Thoracic aorta (tissue), 2 donors: ENCODE data around the gene NPHP4. TPM values are rescaled to one million over a fixed set of nuclear protein-coding genes. Genes with fewer than 3 reads are reported as not detected.

Source experiments
- ATAC-seq: fragments of 150-250 bp; one replicate; pipeline ENCODE4 v1.8.0; 2017; ENCODE audit warnings: low read depth; ENCODE audit not compliant: insufficient number of reproducible peaks, low FRiP score
- DNase-seq: peaks from one replicate; pipeline ENCODE4 v3.0.0-alpha.2; 2020; ENCODE audit warnings: low spot score
- H3K27ac ChIP-seq, 2 donors: fragments of 200-600 bp; sonication (generic); 1 replicate in 1 of 2; 2 replicates in 1 of 2; pipeline ENCODE4 v1.5.1; 2016; ENCODE audit warnings: mild to moderate bottlenecking in 2 of 2, moderate library complexity in 2 of 2
- H3K27me3 ChIP-seq: fragments of 200-600 bp; sonication (generic); replicated peaks from 2 replicates; pipeline ENCODE4 v1.6.0; 2016; ENCODE audit warnings: mild to moderate bottlenecking; ENCODE audit not compliant: insufficient read depth
- H3K36me3 ChIP-seq: fragments of 200-600 bp; sonication (generic); one replicate; pipeline ENCODE4 v1.5.1; 2016
- H3K4me1 ChIP-seq, 2 donors: fragments of 200-600 bp; sonication (generic); 1 replicate in 1 of 2; 2 replicates in 1 of 2; pipeline versions ENCODE4 v1.5.1 to v1.6.0; 2016; ENCODE audit warnings: low read depth in 2 of 2, mild to moderate bottlenecking in 1 of 2; ENCODE audit not compliant: control insufficient read depth in 1 of 2
- H3K4me3 ChIP-seq: fragments of 200-600 bp; sonication (generic); 2 replicates; pipeline ENCODE4 v1.5.1; 2016; ENCODE audit warnings: mild to moderate bottlenecking
- H3K9me3 ChIP-seq: fragments of 200-600 bp; sonication (generic); 2 replicates; pipeline ENCODE4 v1.5.1; 2016
- total RNA-seq, 2 donors: library from RNA; depleted of rRNA; stranded (reverse); fragments of >200 nt; gene quantifications; one replicate each; pipeline versions ENCODE4 v1.1.0 to v1.2.3, GENCODE V29; 2016
- TF ChIP-seq, protein P1 (sequence below): fragments of 200-600 bp; sonication (generic); IDR thresholded peaks from one replicate; pipeline ENCODE4 v1.5.1; 2019; ENCODE audit warnings: antibody characterized with exemption

The NPHP4 gene
- total RNA-seq, 2 donors from 2014 or later = 11.4 to 15.1 TPM

DNA sequence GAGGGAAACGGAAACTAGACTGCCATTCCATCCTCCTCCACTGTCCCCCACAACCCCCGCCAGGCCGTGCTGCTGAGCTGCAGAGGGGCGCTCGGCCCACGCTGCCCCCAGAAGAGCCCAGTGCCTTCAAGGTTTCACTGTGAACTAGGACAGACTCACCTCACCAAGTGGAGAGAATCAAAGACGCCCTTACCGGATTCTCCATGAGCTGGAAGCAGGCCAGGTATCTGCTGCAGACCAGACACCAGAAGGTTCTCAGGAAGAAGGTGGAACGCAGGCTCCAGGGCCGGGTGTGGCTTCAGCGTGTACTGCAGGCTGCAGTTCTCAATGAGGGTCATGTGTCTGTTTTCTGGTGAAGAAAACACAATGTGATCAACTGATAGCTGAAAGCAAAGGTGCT lies 30.6 kb downstream of the NPHP4 start:
- Histone ChIP-seq H3K9me3 (no peaks in the 10 kb centered on the region), H3K27ac (no peak overlapping the region), H3K4me3 (no peak overlapping the region), H3K27me3 (no peaks in the 10 kb centered on the region), H3K36me3 (peaks cover 2% of the 10 kb centered on the region), H3K4me1 (no peaks in the 10 kb centered on the region)
- DNase-seq (no peak), ATAC-seq (no peak)
- TF ChIP-seq, protein P1, sequence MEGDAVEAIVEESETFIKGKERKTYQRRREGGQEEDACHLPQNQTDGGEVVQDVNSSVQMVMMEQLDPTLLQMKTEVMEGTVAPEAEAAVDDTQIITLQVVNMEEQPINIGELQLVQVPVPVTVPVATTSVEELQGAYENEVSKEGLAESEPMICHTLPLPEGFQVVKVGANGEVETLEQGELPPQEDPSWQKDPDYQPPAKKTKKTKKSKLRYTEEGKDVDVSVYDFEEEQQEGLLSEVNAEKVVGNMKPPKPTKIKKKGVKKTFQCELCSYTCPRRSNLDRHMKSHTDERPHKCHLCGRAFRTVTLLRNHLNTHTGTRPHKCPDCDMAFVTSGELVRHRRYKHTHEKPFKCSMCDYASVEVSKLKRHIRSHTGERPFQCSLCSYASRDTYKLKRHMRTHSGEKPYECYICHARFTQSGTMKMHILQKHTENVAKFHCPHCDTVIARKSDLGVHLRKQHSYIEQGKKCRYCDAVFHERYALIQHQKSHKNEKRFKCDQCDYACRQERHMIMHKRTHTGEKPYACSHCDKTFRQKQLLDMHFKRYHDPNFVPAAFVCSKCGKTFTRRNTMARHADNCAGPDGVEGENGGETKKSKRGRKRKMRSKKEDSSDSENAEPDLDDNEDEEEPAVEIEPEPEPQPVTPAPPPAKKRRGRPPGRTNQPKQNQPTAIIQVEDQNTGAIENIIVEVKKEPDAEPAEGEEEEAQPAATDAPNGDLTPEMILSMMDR = no peak

DNA sequence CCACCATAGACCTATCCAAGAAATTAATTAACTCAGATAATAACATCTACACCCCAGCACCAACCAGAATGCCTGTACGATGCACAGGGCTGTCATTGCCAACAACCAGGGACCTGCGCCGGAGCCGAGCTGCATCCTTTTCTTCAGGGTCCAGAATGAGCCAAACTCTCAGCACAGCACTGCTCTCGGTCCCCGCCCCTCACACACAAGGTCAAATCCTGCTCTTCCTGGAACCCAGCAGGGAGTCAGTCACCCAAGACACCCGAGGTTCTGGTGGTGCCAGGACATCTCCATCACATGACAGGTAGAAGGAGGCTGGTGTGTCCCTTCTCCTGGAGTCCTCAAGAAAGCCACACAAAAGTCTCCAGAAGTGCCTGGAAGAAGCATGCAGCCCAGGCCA lies 31.9 kb downstream of the NPHP4 start:
- TF ChIP-seq, protein P1 = no peak
- no peaks in the 10 kb centered on the region for H3K4me1 ChIP-seq
- H3K4me3 ChIP-seq = no peak overlapping the region
- H3K36me3 ChIP-seq = peaks cover 4% of the 10 kb centered on the region
- H3K9me3 ChIP-seq = no peaks in the 10 kb centered on the region
- H3K27me3 ChIP-seq = no peaks in the 10 kb centered on the region
- ATAC-seq (no peak), DNase-seq (no peak)
- no peak overlapping the region for H3K27ac ChIP-seq

DNA sequence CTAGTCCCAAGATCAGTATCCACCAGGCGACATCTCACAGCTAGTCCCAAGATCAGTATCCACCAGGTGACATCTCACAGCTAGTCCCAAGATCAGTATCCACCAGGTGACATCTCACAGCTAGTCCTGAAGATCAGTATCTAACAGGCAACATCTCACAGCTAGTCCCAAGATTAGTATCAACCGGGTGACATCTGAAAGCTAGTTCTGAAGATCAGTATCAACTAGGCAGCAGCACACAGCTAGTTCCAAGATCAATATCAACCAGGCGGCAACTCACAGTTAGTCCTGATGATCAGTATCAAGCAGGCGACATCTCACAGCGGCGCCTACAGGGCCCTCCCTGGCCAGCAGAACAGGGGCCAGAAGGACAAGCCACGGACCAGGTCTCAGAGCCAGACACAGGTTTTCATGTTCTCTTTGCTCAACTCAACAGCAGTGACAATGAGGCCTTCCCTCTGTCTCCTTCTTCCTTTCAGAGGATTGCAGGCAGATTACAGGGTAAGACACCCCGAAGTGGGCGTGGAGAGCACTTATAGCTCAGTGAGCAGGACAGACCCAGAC lies 32.5 kb downstream of the NPHP4 start:
- ATAC-seq (no peak), DNase-seq (no peak)
- Histone ChIP-seq H3K27ac (no peak overlapping the region), H3K27me3 (no peaks in the 10 kb centered on the region), H3K36me3 (peaks cover 5% of the 10 kb centered on the region), H3K4me3 (no peak overlapping the region), H3K4me1 (no peaks in the 10 kb centered on the region), H3K9me3 (no peaks in the 10 kb centered on the region)
- TF ChIP-seq, protein P1 = no peak

DNA sequence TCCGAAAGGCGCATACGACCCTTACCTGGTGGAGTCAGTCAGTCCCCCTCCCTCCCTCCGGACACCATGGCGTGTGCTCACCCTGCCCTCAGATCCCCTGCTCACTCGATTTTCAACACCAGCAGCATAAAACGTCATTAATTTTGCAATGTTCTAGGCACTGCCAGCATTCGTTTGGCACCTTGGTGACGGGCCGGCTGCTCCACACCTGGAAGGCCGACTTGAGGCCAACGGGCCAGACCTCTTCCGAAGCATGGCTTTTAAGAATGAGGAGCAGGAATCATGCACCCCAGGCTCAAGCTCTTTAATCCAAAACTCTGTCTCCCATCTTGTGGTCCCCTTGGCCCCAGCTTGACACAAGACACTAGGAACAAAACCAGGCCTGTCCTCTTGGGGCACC lies 33.1 kb downstream of the NPHP4 start:
- Histone ChIP-seq H3K36me3 (peaks cover 5% of the 10 kb centered on the region), H3K4me1 (no peaks in the 10 kb centered on the region), H3K4me3 (no peak overlapping the region), H3K27me3 (no peaks in the 10 kb centered on the region), H3K9me3 (no peaks in the 10 kb centered on the region), H3K27ac (no peak overlapping the region)
- DNase-seq (no peak), ATAC-seq (no peak)
- TF ChIP-seq, protein P1 = no peak

DNA sequence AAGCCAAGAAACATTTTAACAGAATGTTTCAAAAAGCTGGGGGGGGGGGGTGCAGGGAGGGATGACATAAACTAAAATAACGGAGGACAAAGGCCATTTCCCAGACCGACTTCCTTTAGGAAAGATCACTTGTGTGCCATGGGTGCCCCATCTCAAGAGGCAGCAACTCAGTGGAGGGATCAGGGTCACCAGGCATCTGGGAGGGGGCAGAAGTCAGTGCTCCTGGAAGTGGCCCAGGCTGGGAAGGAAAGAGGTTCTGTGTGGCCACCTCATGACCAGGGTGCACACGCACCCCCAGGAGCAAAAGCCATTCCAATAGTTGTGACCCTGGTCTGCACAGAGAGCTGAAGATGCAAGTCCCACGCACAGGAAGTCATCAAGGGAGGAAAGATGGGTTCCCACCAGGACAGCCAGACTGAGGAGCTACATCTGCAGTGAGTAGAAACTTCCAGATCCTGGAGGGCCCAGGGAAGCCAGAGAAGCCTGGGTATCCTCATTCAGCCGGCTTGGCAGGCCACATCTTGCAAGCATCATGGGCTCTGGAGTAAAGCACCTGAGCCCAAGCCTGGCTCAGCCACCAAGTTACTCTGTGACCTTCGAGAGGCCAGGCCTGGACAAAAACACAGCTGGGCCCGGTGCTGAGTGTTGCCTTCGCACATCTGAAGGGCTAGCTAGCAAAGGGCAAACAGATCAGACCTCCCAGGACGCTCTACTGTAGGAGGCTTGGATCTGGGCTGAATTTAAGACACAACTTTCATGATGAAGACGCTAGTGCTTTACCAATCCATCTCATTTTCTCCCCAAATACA lies 36.0 kb downstream of the NPHP4 start:
- ATAC-seq (no peak), DNase-seq (no peak)
- H3K27me3 ChIP-seq = no peaks in the 10 kb centered on the region
- H3K4me3 ChIP-seq = no peak overlapping the region
- no peaks in the 10 kb centered on the region for H3K9me3 ChIP-seq
- H3K4me1 ChIP-seq = no peaks in the 10 kb centered on the region
- TF ChIP-seq, protein P1 = no peak
- peaks cover 5% of the 10 kb centered on the region for H3K36me3 ChIP-seq
- no peak overlapping the region for H3K27ac ChIP-seq
